EL (cell line): ENCODE data around the gene ALDOA.

Experiments
- DNase-seq: peaks from one replicate; pipeline ENCODE4 v3.0.0-alpha.2; 2016

Gene ALDOA

GRCh38 chr16:30046178-30046577 is 19.4 kb upstream of the ALDOA start:
- DNase-seq, result no peak

- no peak for DNase-seq
Observed at GRCh38 chr16:30046588-30046987, 19.0 kb upstream of the ALDOA start.

GRCh38 chr16:30049871-30050270 is 15.7 kb upstream of the ALDOA start:
- no peak for DNase-seq

- DNase-seq, result peak; percentile 82
Observed at GRCh38 chr16:30051518-30051917, 14.0 kb upstream of the ALDOA start.

GRCh38 chr16:30052671-30053372 is 12.7 kb upstream of the ALDOA start:
- peak; percentile 92 for DNase-seq

GRCh38 chr16:30053376-30054015 is 12.1 kb upstream of the ALDOA start:
- DNase-seq, result peak; percentile 88

GRCh38 chr16:30054451-30054850 is 11.1 kb upstream of the ALDOA start:
- peak; percentile 50 for DNase-seq

GRCh38 chr16:30054959-30055553 is 10.5 kb upstream of the ALDOA start:
- DNase-seq, result no peak

- no peak for DNase-seq
Observed at GRCh38 chr16:30060346-30060745, 5.2 kb upstream of the ALDOA start.

- DNase-seq, result no peak
Observed at GRCh38 chr16:30060836-30061554, 4.6 kb upstream of the ALDOA start.

GRCh38 chr16:30063278-30063892 is 2.2 kb upstream of the ALDOA start:
- no peak for DNase-seq

GRCh38 chr16:30063893-30064728 is 1.4 kb upstream of the ALDOA start:
- no peak for DNase-seq

- DNase-seq, result no peak
Observed at GRCh38 chr16:30064729-30065101, 845 bp upstream of the ALDOA start.

- DNase-seq, result peak; percentile 65
Observed at GRCh38 chr16:30065943-30066760, 592 bp downstream of the ALDOA start.

GRCh38 chr16:30066761-30067583 is 1.4 kb downstream of the ALDOA start:
- DNase-seq, result no peak

GRCh38 chr16:30067584-30067916 is 2.0 kb downstream of the ALDOA start:
- no peak for DNase-seq

- no peak for DNase-seq
Observed at GRCh38 chr16:30068333-30068732, 2.8 kb downstream of the ALDOA start.

GRCh38 chr16:30068750-30069610 is 3.4 kb downstream of the ALDOA start:
- no peak for DNase-seq

- DNase-seq, result no peak
Observed at GRCh38 chr16:30069611-30070462, 4.3 kb downstream of the ALDOA start.
